ENCODE results near the gene TMEM185B. TPM values are rescaled to one million over a fixed set of nuclear protein-coding genes. Genes with fewer than 3 reads are reported as not detected.

TMEM185B gene
- total RNA-seq, 6 donors from 2014 or later = 15.3 to 29.3 (median 25.5) TPM

- whole genome bisulfite sequencing, 2 donors = 24 to 26% methylated on average over 6 of the region's 6 CpGs
- H3K9me3 ChIP-seq = no peaks in the 10 kb centered on the region
- no peak overlapping the region for H3K4me3 ChIP-seq
- no peak for TF ChIP-seq EP300 (IDR thresholded peaks at IDR 0.05)
- TF ChIP-seq, protein P1, sequence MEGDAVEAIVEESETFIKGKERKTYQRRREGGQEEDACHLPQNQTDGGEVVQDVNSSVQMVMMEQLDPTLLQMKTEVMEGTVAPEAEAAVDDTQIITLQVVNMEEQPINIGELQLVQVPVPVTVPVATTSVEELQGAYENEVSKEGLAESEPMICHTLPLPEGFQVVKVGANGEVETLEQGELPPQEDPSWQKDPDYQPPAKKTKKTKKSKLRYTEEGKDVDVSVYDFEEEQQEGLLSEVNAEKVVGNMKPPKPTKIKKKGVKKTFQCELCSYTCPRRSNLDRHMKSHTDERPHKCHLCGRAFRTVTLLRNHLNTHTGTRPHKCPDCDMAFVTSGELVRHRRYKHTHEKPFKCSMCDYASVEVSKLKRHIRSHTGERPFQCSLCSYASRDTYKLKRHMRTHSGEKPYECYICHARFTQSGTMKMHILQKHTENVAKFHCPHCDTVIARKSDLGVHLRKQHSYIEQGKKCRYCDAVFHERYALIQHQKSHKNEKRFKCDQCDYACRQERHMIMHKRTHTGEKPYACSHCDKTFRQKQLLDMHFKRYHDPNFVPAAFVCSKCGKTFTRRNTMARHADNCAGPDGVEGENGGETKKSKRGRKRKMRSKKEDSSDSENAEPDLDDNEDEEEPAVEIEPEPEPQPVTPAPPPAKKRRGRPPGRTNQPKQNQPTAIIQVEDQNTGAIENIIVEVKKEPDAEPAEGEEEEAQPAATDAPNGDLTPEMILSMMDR (IDR thresholded peaks at IDR 0.05) = peak; percentile 52 to 76 (median 69)
- no peak for TF ChIP-seq POLR2AphosphoS5 (IDR thresholded peaks at IDR 0.05)
- no peak for TF ChIP-seq POLR2A (IDR thresholded peaks at IDR 0.05)
- H3K36me3 ChIP-seq = peaks cover 0 to 15% (median 0%) of the 10 kb centered on the region in 4 donors
- no peak for DNase-seq
- ATAC-seq (ENCODE audit: low FRiP score in 2 of 2) = peak in 1 of 2 donors; percentile 77
- H3K4me1 ChIP-seq = peaks cover 5 to 15% (median 7%) of the 10 kb centered on the region in 4 donors
- no peak overlapping the region for H3K27ac ChIP-seq
- H3K27me3 ChIP-seq = no peaks in the 10 kb centered on the region
Observed at GRCh38 chr2:120174963-120175581, 48.1 kb downstream of the TMEM185B start.

Small RNA genes lying within 50 kb of the gene (small RNA-seq; reads per million reads assigned to genes)
- 0 reads per million in 4 donors for gene MTND4LP14
- 0 reads per million in 4 donors for gene RF00019

Other genes starting within 250 kb of the TMEM185B start
- 100 to 1,000 TPM in 3 of 6 donors, 10 to 100 TPM in 3; 53.0 to 182 (median 92.3) TPM for gene EPB41L5, start 210.3 kb downstream of the TMEM185B start, total RNA-seq
- gene RALB, start 29.5 kb upstream of the TMEM185B start, total RNA-seq = 10 to 100 TPM; 23.0 to 85.8 (median 46.5) TPM
- gene INHBB, start 122.7 kb upstream of the TMEM185B start, total RNA-seq = 10 to 100 TPM in 3 of 6 donors, 1 to 10 TPM in 3; 2.3 to 12.4 (median 8.0) TPM

All from upper lobe of left lung (tissue), 6 donors.